HG03196 (cell line): ENCODE results near the gene APLP2.
A peak's percentile ranks its signal among the peaks of the same experiment; 100 is the strongest.
"Not testable (repeated sequence)": the region's sequence is repeated elsewhere in the genome, so short reads cannot be mapped to it uniquely, and the experiment has no call there.

ENCODE experiments used
- ATAC-seq: cut with Tn5 transposase; IDR thresholded peaks from one replicate; pipeline ENCODE4 v1.9.1; 2021; ENCODE audit not compliant: unreplicated experiment

Gene APLP2

DNA sequence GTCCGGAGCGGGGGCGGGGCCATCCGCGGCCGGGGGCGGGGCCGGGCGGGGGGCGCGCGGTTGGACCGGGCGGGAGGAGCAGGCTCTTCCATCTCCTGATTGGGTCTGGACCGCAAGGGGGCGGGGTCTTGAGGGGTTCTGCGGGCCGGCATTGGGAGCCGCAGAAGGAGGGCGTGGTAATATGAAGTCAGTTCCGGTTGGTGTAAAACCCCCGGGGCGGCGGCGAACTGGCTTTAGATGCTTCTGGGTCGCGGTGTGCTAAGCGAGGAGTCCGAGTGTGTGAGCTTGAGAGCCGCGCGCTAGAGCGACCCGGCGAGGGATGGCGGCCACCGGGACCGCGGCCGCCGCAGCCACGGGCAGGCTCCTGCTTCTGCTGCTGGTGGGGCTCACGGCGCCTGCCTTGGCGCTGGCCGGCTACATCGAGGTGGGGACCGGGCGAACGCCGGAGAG, at the start of gene APLP2:
APLP2 (plus strand) TSS at position 236 of the 450 bp plus-strand sequence; CDS start at position 320, 84 bp downstream.
- peak; percentile 97 for ATAC-seq

DNA sequence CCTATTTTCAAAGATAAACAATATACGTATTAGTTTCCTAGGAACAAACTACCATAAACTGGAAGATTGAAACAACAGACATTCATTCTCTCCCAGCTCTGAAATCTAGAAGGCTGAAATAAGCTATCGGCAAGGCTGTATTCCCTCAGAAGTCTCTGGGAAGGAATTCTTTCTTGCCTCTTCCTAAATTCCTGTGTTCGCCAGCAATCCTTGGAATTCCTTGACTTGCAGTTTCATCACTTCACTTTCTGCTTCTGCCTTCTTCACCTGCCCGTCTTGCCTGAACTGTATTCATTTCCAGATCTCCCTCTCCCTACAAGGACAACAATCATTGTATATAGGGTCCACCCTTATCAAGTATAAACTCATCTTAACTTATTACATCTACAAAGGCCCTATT, 49.4 kb upstream of the APLP2 start:
- no peak for ATAC-seq

DNA sequence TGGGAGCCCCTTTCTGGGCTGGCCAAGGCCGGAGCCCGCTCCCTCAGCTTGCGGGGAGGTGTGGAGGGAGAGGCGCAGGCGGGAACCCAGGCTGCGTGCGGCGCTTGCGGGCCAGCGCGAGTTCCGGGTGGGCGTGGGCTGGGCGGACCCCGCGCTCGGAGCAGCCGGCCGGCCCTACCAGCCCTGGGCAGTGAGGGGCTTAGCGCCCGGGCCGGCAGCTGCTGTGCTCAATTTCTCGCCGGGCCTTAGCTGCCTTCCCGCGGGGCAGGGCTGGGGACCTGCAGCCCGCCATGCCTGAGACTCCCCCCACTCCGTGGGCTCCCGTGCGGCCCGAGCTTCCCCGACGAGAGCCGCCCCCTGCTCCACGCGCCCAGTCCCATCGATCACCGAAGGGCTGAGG, 48.1 kb upstream of the APLP2 start:
- ATAC-seq = not testable (repeated sequence)

DNA sequence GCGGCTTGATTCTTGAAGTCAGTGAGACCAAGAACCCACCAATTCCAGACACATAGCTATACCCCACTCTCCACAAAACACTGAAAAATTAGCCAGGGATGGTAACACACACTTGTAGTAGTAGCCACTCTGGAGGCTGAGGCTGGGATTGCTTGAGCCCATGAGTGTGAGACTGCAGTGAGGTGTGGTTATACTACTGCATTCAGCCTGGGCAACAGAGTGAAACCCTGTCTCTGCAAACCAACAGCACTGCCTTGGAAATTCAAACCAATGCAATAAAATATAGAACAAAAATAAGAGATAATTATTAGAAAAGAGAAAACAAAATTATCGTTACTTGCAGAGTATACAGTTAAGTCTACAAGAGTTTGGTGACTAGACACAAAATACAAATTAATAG, 46.9 kb upstream of the APLP2 start:
- ATAC-seq = no peak

DNA sequence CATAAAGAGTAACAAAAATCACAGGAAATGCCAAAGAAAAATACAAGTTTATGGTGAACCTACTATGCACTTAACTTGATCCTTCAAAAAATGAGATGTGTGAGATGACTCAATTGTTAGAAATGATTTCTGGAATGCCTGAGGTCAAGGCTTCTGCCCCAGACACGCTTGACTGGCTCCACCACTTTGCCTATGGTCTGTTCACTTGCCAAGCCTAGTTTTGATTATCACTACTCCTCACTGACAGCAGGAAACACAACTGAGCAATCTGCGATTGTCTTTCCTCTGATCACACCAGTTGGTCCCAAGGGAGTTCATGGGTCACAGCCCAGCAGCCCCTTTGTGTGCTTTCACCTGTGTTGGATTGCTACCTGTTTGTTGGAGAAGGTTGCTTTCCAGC, 46.5 kb upstream of the APLP2 start:
- peak; percentile 99 for ATAC-seq

DNA sequence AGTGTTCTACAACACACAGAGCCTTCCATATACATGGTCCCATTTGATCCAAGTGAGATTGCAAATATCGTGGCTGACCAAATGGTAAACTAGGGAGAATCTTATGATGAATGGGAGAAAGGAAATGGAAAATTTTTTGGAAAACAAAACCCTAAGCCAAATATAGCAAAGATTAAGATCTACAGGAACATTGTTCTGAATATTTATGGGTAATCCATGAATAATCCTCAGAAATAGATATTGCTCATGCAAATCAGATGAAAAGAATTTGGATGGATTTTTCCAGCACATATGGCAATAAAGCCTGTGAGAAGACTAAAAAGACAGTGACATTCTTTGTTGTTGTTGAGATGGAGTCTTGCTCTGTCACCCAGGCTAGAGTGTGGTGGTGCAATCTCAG, 45.3 kb upstream of the APLP2 start:
- no peak for ATAC-seq

DNA sequence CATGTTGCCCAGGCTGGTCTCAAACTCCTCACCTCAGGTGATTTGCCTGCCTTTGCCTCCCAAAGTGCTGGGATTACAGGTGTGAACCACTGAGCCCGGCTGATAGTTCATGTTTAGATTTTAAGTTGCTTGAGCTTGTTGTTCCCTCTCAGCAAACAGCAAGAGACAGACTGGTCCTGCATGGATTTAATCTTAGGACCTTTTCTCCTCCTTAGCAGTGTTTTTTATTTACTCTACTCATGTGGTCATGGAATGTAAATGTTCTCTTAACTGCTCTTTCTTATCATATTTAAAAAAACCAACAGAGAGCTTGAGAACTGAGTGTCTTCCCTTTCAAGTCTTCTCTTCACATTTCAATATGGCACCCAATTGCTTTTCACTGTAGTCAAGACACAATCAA, 44.3 kb upstream of the APLP2 start:
- ATAC-seq = no peak

DNA sequence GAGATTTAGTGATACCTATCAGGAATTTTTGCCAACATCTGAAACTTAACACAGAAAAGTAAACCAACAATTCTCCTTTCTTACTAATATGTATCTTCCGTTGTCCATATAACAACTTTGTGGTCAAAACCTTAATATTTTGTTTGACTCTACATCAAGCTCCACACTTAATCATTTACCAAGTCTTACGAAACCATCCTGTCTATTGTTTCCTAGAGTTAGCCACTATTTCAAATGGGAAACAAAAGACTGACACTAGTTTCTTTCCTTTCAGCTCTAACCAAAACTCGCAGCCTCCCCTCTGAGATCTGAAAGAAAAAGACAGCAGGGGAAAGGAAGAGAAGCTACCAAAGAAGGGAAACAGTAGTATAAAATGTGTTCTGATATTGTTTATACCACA, 40.6 kb upstream of the APLP2 start:
- ATAC-seq = peak; percentile 59

DNA sequence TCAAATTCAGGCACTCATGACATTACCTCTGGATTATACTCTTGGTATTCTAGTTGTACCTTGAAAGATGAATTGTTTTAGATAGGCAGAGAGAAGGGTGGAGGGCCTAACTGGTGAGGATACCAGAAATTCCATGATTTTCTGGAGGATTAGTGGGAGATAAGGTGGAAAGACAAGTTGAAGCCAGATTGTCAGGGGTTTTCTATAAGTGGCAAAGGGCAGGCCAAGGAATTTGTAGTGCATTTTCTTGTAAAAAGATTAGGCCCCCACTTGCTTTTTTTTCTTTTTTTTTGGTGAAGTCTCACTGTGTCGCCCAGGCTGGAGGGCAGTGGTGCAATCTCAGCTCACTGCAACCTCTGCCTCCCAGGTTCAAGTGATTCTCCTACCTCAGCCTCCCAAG, 38.6 kb upstream of the APLP2 start:
- ATAC-seq = no peak

DNA sequence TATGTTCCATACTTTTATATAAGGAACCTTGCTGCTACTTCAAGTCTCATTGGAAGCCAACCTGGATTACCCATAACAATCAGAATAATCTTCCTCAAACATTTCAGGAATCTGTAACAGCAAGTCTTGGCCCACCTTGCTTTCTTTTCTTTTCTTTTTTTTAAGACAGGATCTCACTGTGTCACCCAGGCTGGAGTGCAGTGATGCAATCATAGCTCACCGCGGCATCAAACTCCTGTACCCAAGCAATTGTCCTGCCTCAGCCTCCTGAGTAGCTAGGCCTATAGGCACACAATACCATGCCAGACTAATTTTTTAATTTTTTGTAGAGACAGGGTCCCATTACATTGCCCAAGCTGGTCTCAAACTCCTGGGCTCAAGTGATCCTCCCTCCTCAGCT, 37.7 kb upstream of the APLP2 start:
- no peak for ATAC-seq

DNA sequence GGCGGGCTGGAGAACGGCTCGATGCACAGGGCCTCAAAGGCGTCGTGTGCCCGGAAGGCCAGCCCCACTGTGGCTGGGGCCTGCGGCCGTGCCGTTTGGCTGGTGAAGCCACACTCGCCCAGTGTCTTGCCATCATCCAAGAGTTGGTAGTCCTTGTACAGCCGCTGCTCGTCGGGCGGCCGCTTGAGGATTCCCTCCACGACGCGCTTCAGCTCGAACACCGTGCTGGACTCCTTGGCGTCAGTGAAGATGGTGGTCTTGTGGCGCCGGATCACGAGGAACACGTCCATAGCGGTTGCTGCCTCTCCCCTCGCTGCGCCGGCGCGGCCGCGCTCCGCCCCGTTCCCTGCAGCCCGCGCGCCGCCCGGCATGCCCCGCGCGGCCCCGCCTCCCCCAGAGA, 36.8 kb upstream of the APLP2 start:
- no peak for ATAC-seq

DNA sequence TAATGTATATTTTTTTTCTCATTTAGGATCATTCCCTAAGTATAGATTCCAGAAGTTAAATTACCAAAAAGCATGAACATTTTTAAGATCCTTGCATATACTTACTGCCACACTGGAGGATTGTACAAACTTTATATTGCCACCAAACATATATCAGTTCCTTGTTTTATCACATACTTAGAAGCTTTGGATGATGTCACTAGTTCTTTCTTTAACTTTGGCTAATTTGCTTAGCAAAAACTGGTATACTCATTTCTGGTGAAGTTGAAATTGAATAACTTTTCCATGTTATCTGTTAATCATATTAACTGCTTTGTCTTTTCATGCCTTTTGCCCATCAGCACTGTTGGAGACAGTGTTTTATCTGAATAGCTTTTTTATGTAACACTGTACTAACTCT, 35.5 kb upstream of the APLP2 start:
- ATAC-seq = no peak

DNA sequence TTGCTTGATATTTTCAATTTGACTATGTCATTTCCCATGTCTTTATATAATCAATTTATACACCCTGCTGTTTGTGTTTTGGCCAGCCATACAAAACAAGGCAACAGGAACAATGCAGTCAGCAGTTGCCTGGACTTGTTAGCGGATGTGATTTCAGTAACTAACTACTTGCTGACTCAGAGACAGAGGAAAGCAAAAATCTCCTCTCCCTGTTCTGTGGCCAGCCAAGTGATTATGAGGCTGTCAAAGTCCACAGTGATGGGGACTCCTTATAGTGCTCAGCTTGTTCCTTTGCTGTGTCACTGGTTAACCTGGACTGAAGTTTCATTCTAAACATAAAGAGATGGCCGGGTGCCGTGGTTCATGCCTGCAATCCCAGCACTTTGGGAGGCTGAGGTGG, 32.6 kb upstream of the APLP2 start:
- no peak for ATAC-seq

DNA sequence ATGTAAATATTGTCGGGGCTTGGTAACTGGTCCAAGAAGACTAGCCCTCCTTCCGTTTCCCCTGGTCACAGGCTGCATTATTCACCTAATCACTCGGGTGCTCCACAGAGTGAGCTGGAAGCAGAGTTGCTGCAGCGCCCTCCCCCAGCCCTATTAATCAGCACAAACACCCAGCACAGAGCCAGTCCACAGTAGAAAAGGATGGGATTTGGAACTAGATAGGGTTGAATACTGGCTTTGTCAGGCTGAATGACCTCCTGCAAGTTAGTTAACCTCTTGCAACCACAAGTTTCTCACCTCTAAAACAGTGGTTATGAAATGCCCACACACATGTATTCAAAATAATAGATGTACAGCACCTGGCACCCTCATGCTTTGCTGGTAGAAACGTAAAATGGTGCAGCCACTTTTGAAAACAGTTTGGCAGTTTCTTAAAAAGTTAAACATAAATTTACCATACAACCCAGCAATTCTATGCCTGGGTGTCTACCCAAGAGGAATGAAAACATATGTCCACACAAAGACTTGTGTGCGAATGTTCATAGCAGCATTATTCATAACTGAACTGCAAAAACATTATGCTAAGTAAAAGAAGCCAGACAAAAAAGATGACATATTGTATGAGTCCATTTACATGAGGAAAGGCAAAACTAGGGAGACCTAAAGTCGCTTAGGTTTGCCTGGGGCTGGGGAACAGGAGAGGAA, 31.7 kb upstream of the APLP2 start:
- no peak for ATAC-seq

DNA sequence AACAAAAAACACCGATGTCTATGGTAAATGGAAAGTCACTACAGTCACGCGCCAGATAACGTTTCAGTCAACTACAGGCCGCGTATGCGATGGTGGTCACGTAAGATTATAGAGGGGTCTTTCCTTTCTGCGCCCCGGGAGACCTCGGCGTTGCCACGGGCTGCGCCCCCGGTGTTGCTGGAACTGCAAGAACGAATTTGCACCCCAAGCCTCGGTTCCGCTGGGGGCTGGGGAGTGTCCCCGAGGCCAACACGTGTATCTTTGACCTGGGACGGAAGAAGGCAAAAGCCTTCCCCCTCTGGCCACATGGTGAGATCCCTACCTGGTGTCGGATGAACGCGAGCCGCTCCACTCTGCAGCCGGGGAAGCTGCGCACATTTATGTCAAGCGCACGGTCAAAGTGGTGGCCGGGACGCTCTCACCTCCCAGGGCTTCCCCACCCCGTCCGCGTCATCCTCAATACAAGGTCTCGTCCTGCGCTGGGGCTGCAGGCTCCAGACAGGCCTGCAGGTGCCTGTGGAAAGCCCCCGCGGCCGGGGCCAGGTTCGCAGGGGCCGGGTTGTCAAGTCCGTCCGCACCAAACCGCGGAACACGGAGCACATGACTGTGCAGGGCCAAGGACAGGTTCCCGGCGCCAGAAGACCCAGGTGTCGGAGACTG, 29.3 kb upstream of the APLP2 start:
- no peak for ATAC-seq

DNA sequence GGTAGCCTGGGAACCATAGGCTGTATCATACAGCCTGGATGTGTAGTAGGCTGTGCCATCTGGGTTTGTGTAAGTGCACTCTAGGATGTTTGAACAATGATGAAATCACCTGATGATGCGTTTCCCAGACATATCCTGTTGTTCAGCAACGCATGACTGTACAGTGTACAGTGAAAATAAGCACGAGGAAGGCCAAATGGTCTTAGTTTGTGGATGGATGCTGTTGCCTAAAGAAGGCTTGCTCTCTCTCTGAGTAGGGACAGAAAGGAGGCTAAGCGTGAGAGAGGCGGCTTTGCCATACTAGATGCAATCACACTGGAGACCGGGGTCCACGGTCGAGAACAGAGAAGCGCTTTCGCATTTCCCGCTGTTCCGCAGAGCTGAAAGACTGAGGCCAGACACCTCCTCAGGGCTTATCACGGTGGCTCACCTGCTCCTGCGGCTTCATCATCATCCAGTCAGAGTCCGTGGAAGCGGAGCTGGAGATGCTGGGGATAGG, 27.6 kb upstream of the APLP2 start:
- no peak for ATAC-seq

DNA sequence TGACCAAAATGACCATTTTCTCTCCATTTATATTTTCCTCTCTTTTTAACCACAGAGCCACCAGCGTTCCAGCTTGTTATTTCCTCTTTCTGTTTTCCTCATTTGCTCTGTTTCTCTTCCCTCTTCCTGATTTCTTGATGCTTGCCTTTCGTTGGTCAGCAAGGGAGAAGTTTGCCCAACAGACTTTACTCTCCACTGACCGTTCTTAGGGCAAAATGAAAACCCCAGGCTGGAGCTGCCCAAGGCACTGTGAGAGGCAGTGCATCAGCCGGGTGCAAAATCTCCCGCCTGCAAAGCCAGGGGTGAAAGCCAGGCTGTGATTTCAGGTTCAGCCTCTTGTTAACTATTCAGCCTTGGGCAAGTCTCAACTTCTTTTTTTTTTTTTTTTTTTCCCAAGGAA, 26.1 kb upstream of the APLP2 start:
- ATAC-seq = no peak

DNA sequence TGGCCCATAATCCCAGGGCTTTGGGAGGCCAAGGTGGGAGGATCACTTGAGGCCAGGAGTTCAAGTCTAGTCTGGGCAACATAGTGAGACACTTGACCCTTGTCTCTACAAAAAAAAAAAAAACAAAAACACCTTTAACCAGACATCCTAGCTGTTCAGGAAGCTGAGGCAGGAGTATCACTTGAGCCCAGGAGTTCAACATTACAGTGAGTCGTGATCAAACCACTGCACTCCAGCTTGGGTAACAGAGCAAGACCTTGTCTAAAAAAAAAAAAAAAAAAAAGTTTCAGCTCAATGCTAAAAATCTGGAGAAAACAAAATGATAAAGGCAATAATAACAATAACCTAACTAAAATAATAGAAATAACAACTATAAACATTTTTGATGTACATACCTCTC, 22.6 kb upstream of the APLP2 start:
- ATAC-seq = no peak

DNA sequence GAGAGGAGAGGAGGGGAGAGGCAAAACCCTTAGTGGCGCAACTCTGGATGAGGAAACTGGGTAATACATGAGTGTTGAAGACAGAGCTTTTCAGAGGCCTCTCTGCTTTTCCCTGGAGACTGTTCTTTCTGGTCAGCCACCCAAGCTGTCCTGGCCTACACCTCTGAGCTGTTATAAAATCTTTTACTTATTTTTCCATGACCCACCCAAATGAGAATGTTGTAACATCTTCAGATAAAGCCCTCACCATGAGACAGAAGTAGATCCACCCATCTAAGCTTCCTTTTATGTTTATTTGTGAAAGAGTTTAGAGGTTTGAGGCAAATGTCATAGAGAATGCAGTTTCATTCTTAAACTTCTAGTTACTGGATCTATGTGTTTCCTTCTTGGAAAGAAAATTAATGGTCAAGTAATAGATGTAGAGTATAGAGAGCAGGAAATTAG, 20.3 kb upstream of the APLP2 start:
- ATAC-seq = no peak

DNA sequence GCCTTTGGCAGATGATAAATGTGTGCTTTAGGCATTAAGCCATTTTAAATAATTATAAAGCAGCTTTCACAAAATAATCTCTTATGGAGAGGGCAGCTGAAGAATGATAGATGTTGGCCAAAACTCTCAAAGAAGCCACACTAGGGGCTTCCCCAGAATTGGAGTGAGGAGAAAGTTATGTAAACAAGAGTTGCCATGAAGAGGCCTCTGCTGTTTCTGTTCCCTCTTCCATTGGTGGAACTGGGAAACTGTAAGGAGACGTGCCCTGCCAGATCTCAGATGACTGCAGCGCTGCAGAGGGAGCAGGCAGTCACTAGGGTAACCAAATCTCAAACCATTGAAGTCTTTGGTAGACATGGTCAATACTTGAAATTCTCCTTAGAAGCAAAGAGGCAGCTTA, 19.4 kb upstream of the APLP2 start:
- ATAC-seq = no peak

DNA sequence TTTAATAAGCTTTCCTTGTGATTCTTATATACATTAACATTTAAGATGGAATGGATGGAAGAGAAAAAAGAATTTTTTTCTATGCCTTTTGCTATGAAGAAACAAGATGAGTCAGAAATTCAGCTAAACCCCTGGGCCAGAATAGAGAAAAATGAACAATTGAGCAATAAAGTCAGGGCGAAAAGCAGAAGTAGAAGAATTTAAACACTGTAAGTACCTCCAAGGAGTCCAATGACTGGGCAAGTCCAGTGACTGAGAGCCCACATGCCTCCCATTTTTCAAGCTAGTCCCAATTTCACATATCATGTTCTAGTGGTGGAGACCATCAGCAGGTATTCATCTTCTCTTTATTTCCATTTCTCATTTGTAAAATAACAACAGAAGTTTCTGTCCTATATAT, 18.6 kb upstream of the APLP2 start:
- ATAC-seq = no peak

DNA sequence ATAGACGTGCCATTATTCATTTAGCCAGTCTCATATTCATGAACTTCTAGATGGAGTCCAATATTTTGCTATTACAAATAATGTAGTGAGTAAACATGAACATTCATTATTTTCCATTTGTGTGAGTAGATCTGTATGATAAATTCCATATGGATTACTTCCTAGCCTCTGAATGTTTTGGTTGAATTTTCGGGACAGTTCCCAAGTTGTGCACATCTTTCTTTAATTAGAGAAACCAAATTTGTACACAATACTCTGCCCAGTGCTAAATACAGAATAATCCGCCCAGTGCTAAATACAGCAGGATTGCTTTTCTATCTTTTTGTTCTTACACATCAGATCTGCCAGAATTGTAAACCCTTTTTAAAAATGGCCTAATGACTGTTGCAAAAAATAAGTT, 17.1 kb upstream of the APLP2 start:
- no peak for ATAC-seq

DNA sequence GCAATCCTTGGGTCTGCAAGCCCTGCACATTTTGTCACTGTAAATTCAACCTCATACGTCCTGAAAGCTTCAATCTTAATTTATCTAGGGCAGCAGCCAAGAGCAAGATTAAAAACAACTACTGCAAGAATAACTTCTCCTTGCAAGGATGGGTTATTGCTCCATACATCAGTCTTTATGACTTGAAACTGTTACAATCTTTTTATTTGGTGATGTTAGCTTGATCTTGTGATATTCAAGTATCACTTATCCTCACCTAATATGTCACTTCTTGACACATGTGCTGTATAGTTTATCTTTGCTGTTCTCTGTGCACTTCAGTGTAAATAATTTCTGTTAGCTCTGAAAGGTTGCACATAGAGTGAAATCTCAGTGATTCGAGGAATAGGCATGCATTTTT, 14.7 kb upstream of the APLP2 start:
- ATAC-seq = no peak
